NCI-H1694 treated with DMSO at 0.1 percent for 48 hours (cell line): ENCODE results near the gene AHNAK.

Source experiments
- DNase-seq: peaks from one replicate; lab custom pipeline; 2025; lab: John Stamatoyannopoulos, UW

The AHNAK gene

DNA sequence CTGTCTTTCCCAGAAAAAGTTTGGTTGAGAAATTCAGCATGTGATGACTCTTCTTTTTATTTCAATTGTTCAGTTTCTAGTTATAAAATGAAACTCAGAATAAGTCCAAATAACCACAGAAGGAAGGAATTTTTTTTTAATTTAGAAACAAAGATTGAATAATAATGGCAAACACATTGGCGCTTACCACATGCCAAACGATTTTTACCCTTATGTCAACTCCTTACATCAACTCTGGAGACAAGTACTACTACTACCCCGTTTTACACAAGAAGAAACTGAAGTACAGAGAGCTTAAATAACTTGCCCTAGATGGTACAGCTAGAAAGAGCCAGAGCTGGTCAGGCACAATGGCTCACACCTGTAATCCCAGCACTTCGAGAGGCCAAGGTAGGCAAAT, 52.4 kb downstream of the AHNAK start:
- DNase-seq, result no peak

- no peak for DNase-seq
Measured at GRCh38 chr11:62493801-62494200, 52.8 kb downstream of the AHNAK start.

- no peak for DNase-seq
Measured at GRCh38 chr11:62492586-62492985, 54.0 kb downstream of the AHNAK start.

- DNase-seq, result no peak
Measured at GRCh38 chr11:62491571-62492329, 54.9 kb downstream of the AHNAK start.

GRCh38 chr11:62489204-62489603, 57.4 kb downstream of the AHNAK start:
- no peak for DNase-seq

DNA sequence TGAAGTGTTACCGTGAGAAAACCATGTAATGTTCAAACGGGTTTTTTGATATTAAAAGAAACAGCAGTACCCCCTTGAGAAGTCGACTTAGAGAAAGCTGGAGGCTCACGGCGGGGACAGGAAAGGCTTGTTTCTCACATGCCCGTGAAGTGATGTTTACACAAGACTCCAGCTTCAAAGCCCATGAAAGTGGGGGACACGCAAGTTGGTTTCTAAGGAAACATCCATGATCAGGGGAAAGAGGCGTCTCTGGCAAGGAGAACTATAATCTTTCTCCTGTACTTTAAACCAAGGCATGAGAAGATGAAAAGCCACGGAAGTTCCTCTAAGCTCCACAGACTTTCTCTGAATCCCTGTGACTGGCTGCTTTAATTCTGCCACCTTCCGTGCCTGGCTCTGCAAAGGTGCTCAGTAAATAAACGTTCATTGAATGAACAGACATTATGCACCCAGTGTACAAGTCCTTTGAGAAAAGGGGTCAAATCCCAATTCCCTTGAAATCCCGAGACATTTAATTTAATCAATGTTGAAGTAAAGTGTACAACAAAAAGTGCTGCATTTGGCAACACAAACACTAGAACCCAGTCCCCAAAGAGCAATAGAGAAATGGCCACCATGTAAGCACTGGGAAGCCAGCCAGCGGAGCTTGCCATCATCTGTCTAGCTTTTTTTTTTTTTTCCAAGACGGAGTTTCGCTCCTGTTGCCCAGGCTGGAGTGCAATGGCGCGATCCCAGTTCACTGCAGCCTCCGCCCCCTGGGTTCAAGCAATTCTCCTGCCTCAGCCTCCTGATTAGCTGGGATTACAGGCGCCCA, 58.7 kb downstream of the AHNAK start:
- peak; percentile 43 for DNase-seq

GRCh38 chr11:62487136-62487535, 59.5 kb downstream of the AHNAK start:
- DNase-seq, result no peak

- no peak for DNase-seq
Measured at GRCh38 chr11:62484352-62484751, 62.3 kb downstream of the AHNAK start.

DNA sequence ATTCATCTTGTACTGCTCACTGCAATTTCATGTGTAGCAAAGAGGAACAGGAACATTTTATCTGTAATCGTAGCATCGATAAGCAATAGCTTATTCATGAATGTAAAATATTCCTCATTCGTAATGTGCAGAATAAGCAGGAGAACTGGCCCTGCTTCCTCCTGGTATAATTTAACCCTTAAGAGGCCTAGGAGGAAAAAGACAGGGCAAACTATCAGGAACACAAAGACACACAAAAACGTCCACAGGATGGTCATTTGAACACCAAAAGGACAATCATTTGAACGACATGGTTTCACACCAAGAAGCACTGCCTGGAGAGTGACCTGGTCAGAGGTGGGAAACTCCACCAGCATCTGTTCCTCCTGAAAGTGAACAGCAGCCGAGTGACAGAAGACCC, 63.9 kb downstream of the AHNAK start:
- no peak for DNase-seq

GRCh38 chr11:62479631-62480201, 66.9 kb downstream of the AHNAK start:
- DNase-seq, result no peak

DNA sequence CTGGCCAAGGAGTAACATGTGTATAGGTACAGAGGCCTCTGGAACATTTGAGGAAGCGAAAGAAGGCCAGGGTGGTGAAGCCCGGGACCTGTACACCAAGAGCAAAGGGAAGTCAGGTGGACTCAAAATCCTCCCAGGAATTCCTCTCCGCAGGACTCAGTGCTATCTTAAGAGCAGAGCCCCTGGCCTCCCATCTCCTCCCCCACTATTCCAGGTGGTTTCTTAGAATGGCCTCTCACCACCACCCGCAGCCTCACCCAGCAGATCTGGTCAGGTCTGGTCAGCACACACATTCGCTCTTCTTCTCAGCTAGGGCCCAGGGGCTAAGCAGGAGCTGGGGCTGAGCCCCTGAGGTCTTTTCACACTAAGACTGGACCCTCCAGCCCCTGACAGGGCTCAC, 68.7 kb downstream of the AHNAK start:
- no peak for DNase-seq

DNA sequence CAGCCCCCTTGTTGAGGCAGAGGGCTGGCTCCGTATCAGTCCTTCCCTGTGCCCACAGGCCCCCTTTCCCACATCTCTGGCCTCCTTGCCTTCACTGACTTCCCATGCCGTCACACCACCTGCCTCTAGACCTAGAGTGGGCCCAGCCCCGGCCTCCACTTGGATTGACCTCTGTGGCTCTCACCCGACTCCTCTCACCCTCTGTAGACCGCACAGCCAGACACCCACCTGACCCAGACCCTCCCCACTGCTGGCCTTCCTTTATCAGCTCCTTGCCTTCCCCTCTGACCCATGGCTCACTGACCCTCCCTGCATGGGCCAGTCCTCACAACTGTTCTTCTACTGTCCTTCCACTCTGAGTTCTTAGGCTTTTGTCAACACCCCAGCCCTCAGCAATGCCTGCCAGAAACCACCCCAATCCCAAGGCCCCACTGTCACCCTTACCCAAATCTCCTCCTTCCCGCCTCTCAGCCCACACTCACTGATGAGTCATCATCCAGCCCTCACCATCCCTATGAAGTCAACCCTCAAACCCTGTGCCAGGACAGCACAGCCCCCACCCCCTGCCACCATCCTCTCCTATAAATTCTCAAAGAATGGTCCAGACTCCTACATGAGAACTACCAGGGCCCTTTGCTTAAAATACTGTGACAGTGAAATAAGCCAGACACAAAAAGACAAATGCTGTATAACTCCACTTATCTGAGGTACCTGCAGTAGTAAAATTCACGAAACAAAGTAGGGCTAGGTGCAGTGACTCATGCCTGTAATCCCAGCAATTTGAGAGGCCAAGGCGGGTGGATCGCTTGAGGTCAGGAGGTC, 74.3 kb downstream of the AHNAK start:
- DNase-seq, result no peak

DNA sequence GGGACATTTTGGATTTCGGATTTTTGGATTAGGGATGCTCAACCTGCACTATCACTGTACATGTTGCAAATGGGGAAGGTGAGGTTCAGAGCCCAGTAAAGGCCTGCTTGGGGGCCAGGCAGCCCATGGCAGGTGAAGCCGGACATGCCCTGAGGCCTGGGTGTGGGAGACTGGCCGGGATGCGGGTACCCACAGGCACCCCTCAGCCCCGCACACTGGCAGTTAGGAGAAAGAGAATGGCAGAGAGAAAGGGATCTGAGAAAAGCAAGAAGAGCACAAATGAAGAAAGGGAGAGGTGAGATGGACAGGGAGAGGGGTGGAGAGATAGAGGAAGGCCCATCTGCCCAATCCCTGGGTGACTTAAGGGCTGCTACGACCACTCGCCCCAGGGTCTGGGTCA, 75.0 kb downstream of the AHNAK start:
- DNase-seq, result no peak

GRCh38 chr11:62468577-62468976, 78.0 kb downstream of the AHNAK start:
- DNase-seq, result no peak

DNA sequence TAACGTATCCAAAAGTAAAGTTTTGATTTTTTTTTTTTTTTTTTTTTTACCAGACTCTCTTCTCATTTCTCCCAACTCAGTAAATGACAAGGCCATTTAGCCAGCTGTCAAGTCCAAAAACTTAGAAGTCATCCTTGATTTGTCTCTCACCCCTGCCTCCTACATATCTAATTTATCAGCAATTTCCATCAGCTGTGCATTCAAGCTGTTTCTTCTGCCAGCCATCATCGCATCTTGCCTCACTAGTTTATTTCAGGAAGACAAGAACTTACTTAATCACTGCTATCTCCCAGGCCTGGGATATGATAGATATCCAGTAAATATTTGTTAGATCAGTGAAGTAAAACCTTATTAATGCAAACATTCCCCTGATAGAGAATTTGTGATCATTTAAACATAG, 80.2 kb downstream of the AHNAK start:
- DNase-seq, result no peak

DNA sequence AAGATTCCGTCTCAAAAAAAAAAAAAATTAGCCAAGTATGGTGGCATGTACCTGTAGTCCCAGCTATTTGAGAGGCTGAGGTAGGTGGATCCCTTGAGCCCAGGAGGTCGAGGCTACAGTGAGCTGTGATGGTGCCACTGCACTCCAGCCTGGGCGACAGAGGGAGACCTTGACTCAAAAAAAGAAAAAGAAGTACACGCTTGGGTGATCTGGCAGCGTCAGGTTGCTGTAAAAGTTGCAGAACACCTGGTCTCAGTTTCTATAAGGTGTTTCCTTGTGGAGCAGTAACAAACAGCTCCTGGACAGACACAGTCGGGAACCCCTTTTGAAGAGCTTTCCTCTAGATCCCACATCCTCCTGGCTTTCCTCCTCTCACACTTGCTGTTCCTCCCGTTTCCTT, 82.0 kb downstream of the AHNAK start:
- no peak for DNase-seq

DNA sequence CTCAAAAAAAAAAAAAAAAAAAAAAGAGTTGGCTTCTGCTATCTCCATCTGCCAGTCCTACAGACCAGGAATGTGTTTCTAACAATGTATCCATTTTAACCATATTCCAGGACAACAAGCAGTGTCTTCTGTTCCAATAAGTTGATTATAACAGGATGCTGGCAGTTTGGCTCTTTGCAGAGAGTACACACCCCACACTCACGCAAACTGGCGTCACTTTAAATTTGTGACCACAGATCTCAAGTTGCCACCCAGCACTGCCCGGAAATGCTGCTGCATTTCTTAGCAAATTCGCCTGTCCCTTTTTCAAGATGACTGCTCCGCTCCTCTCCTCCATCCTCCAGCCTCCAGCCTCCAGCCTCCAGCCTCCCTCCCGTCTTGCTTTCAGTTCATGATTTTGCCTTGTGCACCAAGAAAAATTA, 83.5 kb downstream of the AHNAK start:
- peak; percentile 24 for DNase-seq

DNA sequence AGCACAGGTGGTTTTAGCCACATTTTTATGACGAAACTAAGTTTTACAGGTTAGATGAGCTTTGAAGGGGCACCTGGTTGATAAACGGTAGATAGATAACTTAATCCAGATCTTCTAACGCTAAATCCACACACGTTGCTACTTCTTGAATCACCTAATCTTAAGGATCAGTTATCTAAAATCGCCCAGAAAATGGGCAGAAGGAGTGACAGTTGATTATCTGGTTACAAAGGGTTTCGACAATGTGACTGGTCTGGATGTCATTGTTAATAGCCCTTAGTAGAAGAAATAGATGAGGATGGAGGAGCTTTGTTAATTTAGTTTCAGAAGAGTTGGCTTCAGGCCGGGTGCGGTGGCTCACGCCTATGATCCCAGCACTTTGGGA, 84.1 kb downstream of the AHNAK start:
- DNase-seq, result no peak

GRCh38 chr11:62461740-62462507, 84.7 kb downstream of the AHNAK start:
- DNase-seq, result no peak

GRCh38 chr11:62459080-62459479, 87.5 kb downstream of the AHNAK start:
- DNase-seq, result no peak

- no peak for DNase-seq
Measured at GRCh38 chr11:62458212-62459002, 88.2 kb downstream of the AHNAK start.
